Cardiac muscle cell (in vitro differentiated cells and primary cell): ENCODE measurements around the gene SPRED1. TPM values are rescaled to one million over a fixed set of nuclear protein-coding genes. Genes with fewer than 3 reads are reported as not detected.

Experiments
- polyA plus RNA-seq: library from polyadenylated mRNA; unstranded; fragments of >200 nt; fragmentation: Nextera tagmentation; extraction: Ambion mirVana; gene quantifications from 2 replicates; pipeline ENCODE4 v1.2.1, GENCODE V29; 2016
- total RNA-seq: library from RNA; depleted of rRNA; stranded (reverse); fragments of >200 nt; gene quantifications from 2 replicates; pipeline ENCODE4 v1.2.3, GENCODE V29; 2016

Gene SPRED1
- total and polyA plus RNA-seq, 2 experiments from 2014 or later, result 8.2 to 17.3 TPM

Other genes with a start within 250 kb of the SPRED1 start
- gene FAM98B, start 201.3 kb downstream of the SPRED1 start, total RNA-seq, result 6.0 and 10.2 TPM in 2 replicates
- 2.4 and 3.4 TPM in 2 replicates for gene FAM98B, start 201.3 kb downstream of the SPRED1 start, polyA plus RNA-seq